ENCODE measurements around the gene WDR4.
"Not testable (repeated sequence)": the region's sequence is repeated elsewhere in the genome, so short reads cannot be mapped to it uniquely, and the experiment has no call there.

The WDR4 gene, protein sequence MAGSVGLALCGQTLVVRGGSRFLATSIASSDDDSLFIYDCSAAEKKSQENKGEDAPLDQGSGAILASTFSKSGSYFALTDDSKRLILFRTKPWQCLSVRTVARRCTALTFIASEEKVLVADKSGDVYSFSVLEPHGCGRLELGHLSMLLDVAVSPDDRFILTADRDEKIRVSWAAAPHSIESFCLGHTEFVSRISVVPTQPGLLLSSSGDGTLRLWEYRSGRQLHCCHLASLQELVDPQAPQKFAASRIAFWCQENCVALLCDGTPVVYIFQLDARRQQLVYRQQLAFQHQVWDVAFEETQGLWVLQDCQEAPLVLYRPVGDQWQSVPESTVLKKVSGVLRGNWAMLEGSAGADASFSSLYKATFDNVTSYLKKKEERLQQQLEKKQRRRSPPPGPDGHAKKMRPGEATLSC

DNA sequence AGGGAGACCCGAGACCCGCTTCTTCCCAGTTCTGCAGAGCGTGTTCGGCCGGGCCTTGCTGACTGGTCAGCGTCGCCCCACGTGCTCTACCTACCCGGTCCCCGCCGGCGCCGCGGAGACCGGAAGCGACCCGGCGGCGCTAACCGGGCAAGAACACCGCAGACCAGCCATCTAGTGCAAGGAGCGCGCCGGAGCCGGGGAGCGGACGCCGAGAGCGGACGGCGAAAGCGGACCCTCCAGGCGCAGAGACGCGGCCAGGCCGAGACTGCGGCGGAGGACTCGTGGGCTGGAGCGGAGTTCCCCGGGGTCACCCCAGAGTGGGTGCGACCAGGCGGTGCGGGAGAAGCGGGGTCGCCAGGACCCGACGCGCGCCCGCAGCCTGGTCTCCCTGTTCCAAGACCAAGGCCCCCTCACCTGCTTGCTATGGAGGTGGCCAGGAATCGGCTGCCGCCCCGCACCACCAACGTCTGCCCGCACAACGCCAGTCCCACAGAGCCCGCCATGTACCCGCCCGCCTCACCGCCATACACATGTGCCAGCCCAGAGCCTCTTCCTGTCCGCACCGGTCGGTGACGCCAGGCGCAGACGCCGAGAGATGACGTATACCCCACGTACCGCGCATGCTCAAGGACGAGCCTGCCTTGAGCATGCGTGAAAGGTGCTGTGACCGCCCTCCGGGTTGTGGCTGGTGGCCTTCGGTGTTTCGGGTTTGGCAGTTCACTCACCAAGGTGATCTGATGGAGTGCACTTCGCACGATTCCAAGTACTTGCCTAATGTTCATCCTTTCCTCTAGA is at the start of gene WDR4:
WDR4 (minus strand) TSS at position 547 of the 795 bp plus-strand sequence; CDS start at position 503, 44 bp downstream.
- DNase-seq, result peak; percentile 94

DNA sequence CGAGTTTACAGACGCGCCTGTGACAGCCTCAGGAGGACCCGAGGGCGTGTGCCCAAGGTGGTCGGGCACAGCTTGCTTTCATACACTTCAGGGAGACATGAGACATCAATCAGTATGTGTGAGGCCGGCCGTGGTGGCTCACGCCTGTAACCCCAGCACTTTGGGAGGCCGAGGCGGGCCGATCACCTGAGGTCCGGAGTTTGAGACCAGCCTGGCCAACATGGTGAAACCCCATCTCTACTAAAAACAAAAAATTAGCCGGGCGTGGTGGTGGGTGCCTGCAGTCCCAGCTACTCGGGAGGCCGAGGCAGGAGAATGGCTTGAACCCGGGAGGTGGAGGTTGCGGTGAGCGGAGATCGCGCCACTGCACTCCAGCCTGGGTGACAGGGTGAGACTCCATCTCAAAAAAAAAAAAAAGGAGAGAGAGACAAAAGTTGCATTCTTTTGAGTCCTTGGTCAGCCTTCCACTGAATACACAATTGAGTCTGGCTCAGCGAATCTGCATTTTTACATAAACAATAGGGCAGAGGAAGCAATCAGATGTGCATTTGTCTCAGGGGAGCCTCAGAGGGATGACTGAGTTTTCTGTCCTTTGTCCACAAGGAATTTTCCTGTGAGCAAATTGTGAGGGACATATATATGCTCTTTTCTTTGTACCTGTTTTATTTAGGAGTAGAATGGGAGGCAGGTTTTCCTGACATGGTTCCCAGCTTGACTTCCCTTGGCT is 48.3 kb upstream of the WDR4 start:
- not testable (repeated sequence) for DNase-seq

DNA sequence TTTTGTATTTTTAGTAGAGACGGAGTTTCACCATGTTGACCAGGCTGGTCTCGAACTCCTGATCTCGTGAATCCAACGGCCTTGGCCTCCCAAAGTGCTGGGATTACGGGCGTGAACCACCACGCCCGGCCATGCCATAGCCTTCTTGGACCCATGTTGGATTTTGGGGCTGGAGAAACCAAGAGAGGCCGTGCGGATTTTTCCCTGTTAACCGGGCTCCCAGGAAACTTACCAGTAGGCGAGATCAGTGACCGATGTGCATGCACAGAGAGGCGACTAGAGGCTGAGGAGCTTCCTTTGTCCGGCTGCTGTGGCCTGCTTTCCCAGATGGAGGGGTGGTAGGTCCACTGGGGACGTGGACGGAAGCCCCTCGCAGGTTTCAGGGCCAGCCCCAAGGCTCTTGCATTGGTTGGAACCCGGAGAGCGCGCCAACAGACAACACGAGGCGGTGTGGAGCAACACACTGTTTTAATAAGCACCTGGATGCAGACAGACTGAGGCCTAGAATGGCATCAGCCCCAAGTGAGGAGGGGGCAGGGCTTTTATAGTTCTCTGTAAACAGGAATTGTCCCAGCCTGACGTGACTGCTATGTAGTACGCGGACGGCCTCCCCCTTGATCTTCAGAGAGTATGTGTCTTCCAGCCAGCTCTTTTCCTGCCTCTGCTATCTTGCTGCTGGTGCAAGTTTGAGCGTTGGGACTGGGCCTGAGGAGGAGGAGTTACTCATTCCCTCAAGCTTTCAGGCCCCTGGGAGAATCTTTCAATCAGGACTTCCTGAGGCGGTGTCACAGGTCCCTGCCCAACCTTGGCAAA is 46.0 kb upstream of the WDR4 start, which contains the start of gene ERVH48-1:
ERVH48-1 (minus strand) TSS at position 517 of the 813 bp plus-strand sequence. CDS start 6,624 bp downstream, outside the sequence.
- no peak for DNase-seq

DNA sequence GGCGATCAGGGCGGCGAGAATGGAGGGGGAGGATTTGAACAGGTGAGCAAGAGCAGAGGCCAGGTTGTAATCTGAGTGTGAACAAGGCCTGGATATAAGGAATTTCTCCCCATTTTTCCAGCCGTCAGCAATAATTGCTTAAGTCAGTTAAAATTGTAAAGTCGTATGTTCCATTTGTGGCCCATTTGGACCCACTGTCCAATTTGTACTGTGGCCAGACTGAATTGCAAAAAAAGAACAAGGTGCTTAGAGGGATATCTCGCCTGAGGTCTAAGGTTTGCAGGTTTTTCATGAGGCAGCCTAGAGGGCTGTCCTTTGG is 45.1 kb upstream of the WDR4 start:
- no peak for DNase-seq

DNA sequence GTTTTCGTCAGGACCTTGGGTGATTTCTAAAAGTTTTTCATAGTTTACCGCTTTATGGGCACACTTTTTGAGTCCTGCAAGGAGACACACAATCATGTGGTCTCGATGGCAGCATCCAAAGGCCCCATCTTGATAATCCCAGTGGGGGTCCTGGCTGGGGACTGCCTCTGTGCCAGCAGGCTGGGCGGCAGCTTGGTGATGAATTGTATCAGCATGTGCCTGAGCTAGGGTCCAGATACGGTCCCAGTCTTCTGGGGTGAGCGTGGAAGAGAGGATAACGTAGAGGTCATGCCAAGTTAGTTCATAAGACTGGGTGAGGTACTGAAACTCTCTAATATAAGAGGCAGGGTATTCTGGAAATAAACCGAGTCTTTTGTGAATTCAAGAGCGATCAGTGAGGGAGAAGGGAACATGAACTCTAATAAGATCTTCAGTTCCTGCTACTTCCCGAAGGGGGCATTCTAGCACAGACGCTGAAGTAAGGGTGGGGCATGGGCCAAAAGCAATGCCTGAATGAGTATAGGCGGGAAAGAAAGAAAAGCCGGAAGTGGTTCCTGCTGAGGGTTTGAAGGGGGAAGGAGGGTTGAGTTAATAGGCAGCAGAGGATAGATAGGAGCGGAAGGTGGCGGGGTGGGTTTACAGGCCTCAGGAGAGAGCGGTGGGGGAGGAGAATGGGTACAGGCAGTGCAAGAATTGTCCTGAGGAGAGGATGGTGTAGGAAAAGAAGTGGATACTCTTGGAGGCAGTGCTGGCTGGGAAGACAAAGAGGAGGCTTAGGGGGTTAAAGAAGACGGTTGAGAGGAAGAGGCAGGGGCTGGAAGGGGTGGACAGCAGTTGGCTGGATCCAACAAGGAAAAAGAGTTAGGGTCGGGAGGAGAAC is 44.5 kb upstream of the WDR4 start:
- DNase-seq, result peak; percentile 84

DNA sequence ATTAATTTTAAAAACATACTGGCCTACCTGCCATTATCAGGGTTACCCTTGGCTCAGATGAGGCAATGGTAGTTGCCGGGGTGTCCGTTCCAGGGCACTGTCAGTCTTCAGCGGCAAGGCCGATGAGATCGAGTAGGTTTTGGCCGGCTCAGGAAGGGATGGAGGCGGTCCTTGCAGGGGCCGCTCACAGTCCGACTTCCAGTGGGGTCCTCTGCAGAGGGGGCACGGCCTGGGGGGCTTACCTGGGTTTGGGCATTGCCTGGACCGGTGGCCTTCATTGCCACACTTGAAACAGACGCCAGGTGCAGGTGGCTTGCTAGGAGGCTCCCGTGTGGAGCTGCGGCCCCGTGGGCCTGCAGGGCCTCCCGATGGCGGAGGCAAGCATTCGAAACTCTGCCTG is 43.6 kb upstream of the WDR4 start:
- DNase-seq, result no peak

DNA sequence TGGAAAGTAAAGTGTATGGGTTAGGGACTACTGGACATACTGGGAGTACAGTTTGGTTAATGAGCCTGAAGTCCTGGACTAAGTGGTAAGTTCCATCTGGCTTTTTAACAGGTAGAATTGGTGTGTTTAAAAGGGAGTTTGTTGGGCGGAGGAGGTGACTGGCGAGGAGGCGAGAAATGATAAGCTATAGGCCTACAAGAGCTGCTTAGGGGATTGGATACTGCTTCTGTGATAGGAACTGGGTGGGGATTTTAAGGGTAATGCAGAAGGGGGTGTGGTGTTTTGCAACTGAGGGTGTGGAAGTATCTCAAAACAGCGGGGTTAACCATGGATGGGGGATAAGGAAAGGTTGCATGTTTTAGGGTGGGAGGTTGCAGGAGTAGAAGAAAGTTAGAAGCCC is 42.6 kb upstream of the WDR4 start:
- DNase-seq, result no peak

DNA sequence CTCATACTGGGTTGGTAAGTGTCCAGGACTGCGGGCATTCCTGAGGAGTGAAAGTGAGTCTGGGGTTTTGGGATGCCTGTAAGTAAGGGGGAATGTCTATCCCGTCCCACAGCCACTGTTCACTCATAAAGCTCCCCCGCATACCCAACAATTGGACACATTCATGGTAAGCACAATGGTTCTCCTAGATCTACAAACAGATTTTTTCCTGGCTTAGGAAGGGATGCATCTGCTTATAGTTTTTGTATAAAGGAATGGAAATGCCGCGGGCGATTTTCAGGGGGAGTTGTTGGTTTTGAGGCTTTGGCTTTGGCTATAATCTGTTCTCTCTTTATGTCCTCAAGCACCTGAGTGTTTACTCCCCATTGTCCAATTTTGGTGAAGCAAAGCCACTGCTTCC is 39.0 kb upstream of the WDR4 start:
- no peak for DNase-seq

DNA sequence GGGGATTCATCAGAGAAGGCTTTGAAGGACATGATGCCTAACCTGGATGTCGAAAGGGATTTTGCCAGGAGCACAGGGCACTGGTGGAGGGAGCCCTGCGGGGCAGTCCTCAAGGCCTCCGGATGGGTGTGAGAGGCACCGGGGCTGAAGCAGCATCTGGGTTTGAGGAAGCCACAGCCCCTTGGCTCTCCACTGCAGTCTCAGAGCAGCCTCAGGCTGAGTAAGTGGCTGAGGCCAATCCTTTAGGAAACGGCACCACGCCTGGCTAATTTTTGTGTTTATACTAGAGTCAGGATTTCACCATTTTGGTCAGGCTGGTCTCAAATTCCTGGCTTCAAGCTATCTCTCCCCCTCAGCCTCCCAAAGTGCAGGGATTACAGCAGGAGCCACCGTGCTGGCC is 34.1 kb upstream of the WDR4 start:
- DNase-seq, result no peak

DNA sequence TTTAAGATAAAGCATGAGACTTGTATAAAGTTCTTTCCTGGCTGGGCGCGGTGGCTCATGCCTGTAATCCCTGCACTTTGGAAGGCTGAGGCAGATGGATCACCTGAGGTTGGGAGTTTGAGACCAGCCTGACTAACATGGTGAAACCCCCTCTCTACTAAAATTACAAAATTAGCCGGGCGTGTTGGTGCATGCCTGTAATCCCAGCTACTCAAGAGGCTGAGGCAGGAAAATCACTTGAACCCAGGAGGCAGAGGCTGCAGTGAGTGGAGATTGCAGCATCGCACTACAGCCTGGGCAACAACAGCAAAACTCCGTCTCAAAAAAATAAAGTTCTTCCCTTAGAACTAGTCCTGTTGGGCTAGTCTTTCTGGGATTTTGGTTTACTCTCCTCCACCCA is 32.6 kb upstream of the WDR4 start:
- not testable (repeated sequence) for DNase-seq

DNA sequence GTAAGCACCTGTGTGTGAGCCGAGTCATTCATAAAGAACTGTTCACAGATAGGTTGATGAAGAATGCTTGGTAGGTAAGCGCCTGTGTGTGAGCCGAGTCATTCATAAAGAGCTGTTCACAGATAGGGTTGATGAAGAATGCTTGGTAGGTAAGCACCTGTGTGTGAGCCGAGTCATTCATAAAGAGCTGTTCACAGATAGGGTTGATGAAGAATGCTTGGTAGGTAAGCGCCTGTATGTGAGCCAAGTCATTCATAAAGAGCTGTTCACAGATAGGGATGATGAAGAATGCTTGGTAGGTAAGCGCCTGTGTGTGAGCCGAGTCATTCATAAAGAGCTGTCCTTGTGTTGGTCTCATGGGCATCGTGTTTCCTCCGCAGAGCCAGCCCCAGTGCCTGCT is 29.1 kb upstream of the WDR4 start:
- DNase-seq, result not testable (repeated sequence)

DNA sequence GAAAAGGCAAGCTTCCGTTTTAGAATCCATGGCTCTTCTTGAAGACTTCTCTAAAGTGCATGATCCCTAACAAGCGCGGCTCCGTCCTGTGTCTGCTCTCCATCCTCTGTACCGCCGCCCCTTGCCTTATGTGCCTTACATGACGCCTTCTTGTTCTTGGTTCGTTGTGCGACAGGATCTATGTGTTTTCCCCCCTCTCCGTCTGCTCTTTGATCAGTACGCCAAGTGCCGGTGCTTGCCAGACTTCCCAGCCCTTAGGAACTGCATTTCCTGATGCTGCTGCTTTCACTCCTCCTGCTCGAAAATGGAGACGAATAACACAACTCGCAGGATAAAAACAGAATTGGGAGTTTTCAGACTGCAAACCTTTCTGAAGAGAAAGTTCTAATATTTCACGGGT is 26.9 kb upstream of the WDR4 start:
- no peak for DNase-seq

DNA sequence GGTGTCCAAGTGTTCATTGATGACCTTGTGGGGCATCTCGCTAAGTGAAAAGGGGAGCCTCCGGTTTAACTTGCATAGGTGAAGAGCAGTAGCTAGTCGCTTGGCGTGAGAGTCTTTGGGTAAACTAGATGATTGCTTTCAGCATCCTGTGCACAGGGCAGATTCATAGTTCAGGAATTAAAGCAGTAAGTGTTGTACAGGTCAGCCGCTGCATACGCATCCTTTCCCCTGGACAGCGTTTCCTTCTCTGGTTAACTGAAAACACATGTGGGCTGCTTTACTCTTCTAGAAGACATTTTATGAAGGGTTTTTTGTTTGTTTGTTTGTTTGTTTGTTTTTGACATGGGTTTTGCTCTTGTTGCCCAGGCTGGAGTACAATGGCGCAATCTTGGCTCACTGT is 25.9 kb upstream of the WDR4 start:
- no peak for DNase-seq

DNA sequence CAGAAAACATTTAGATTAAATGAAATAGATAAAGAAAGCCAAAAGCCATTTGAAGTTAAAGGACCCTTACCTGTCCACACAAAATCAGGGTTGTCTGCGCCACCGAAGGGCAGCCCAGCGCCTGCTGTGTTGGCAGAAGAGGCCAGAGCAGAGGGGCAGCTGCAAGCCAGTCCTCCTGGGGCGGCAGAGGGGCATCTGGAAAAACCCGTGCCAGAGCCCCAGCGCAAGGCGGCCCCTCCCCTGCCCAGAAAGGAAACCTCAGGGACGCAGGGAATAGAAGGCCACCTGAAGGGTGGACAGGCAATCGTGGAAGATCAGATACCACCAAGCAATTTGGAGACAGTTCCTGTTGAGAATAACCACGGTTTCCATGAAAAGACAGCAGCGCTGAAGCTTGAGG is 24.5 kb upstream of the WDR4 start:
- DNase-seq, result no peak

DNA sequence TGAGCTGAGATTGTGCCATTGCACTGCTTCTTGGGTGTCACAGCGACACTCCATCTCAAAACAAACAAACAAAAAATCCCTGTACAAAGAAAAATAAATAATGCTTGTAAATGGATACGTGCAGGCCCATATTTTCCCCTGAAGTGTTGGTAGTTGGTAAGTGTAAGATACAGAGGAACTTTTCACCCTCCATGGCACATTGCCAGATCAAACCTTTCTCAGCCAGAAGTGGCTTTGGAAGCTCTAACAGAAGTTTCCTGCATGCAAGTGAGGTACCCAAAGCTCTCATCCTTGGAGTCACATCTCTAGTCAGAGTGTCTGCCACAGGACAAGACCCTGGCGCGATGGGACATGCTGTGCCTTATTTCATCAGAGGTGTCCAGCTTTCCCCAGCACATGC is 21.1 kb upstream of the WDR4 start:
- no peak for DNase-seq

DNA sequence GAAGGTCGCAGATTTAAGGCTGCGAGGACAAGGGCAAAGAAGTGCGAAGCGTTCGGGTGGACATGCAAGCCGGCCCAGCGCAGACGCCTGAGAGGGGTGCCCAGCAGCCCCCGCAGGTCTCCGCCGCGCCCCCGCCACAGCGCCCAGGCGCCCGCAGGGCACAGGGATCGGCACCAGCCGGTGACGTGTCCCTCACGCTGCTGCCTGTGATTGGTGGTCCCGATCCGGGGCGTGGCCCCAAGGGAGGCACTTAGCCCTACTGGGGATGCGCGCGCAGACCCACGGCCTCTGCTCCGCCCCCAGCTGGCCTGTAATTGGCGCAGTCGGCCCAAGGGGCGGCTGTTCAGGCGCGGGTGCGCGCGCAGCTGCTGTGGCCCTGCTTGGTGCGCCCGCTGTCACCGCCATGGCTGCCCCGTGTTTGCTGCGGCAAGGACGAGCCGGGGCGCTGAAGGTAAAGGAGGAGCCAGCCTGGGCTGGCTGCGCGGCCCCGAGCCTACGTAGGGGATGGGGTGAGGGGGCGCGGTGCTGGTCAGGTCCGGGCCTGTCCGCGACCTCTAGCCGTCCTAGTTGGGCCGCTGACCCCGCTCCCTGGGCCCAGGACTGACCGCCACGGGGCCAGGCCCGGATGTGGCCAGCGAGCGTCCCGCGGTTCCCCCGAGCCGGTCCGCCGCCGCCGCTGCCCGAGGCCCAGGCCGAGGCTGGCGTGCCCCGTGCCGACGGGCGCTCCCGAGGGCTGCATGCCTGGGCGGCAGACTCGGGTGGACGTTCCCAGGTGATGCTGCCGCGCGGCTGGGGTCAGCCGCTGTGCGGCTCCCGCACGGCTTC is 13.8 kb upstream of the WDR4 start, which contains the start of gene NDUFV3:
NDUFV3 (plus strand) TSS at position 379 of the 825 bp plus-strand sequence; CDS start at position 404, 25 bp downstream.
- DNase-seq, result peak; percentile 96

DNA sequence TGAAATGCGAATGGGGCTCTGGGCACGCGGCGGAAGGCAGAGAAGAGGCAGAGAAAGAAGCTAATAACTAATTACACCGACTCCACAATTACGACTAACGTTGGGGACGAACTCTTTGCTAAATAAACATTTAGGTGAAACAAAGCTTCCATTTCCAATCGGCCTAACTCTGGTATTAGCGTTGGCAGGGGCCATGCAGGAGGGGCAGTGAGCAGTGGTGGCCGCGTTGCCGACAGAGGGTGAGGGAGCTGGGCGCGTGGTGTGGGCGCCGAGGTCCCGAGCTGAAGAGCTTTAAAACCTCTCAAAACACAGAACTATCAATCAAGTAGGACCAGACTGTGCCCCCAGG is 13.2 kb upstream of the WDR4 start:
- no peak for DNase-seq

DNA sequence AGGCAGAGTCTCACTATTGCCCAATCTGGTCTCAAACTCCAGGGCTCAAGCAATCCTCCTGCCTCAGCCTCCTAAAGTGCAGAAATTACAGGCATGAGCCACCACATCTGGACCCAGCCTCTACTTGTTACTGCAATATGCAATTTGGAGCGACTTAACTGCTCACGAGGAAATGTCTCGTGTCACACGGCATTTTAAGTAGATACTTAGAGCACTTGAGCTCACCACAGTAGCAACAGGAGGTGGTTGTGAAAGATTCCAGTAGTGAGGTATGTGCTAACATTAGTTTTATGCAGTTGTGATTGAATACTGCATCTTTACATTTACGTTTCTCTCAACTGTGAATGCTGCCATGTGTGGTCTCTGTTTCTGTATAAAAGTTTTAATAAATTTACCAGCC is 8.0 kb upstream of the WDR4 start:
- DNase-seq, result no peak

DNA sequence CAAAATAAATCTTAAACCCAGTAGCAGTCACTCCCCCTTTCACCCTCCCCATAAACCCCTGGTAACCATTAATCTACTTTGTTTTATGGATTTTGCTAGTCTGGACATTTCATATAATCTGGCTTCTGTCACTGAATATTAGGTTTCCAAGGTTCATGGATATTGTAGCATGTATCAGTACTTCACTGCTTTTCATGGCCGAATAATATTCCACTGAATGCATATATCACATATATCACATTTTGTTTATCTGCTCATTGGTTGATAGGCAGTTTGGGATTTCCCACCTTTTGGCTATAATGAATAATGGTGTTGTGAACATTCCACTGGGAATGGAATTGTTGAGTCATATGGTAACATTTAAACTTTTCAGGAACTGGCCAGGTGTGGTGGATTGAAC is 4.6 kb upstream of the WDR4 start:
- no peak for DNase-seq

DNA sequence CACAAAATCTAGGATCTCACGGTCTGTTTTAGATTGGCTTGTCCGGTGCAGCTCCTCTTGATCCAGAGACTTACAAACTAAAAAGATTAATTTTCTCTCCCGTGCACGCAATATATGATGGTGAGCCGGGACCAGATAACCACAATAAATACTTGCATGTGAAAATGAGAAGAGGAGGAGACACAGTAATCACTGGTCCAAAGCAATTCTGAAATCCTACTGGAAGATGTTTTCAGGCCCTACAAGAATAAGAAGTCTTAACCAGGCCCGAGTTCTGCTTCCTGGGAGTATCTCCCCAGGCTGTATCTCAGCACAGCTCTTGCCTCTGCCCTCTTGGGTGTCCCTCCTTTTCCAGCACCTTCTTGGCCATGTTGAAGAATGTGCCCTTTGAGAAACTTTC is 1.0 kb upstream of the WDR4 start:
- DNase-seq, result no peak

DNA sequence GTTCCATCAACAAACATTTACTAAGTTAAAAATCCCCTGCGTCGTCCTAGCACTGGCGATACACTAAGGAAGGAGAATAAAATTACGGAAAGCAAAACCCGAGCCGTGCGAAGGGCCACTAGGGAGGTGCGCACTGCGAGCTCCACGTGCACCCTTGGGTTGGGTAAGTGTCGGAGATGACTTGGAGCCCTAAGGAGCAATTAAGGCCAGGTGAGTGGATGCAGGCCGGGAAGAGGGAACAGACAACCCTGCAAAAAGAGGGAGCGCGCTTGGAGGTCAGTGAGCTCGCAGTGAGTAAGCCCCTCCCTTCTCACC is 704 bp downstream of the WDR4 start:
- no peak for DNase-seq
